ENCODE measurements around the gene ZBTB7C.

DNA sequence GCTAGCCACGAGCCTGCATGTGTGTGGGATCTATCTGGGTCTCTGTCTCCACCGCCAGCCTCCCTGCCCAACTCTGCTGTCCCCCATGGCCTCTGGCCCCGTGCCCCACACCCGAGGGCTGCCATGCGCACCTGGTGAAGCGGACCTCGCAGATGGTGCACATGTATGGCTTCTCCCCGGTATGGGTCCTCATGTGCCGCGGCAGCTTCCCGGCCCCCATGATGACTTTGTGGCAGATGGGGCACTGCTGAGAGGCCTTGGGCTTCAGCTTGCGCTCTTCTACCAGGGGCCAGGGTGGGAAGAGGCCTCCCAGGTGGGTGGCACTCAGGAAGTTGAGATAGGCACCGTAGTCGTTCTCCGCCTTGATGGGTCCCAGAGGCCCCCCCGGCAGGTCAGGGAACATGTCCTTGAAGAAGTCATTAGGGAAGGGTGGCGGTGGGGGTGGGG lies 369.4 kb downstream of the ZBTB7C start:
- TF ChIP-seq CHD2 (IDR thresholded peaks at IDR 0.05; ENCODE audit: low read length) = no peak
- no peak for TF ChIP-seq POU5F1 (IDR thresholded peaks at IDR 0.05; ENCODE audit: low read depth, low read length)
- no peak for TF ChIP-seq RXRA (IDR thresholded peaks at IDR 0.05; ENCODE audit: insufficient read depth, low read depth, low read length)
- TF ChIP-seq FOSL1 (IDR thresholded peaks at IDR 0.05; ENCODE audit: insufficient read depth, low read depth, low read length) = no peak
- TF ChIP-seq CTCF (IDR thresholded peaks at IDR 0.05; ENCODE audit: control extremely low read depth in 1 of 3, insufficient read depth in 1 of 3, low read depth in 1 of 3, low read length in 3 of 3) = no peak
- TF ChIP-seq KDM1A (IDR thresholded peaks at IDR 0.05; ENCODE audit: borderline replicate concordance, low read length) = no peak
- TF ChIP-seq POLR2AphosphoS5 (IDR thresholded peaks at IDR 0.05; ENCODE audit: low read depth, low read length) = no peak
- TF ChIP-seq CREB1 (IDR thresholded peaks at IDR 0.05) = no peak
- no peak for TF ChIP-seq SAP30 (IDR thresholded peaks at IDR 0.05; ENCODE audit: insufficient read depth, insufficient replicate concordance, low read length)
